C4-2B (cell line): ENCODE data around the gene TSPAN9.

Experiments
- H3K27ac ChIP-seq: fragments of 450-650 bp; 2 replicates; pipeline ENCODE4 v1.5.1; 2017
- CTCF ChIP-seq: fragments of 450-650 bp; conservative IDR thresholded peaks from 2 replicates; pipeline ENCODE4 v1.5.1; 2017; ENCODE audit warnings: mild to moderate bottlenecking
- ZFX ChIP-seq: fragments of 450-650 bp; IDR thresholded peaks from 2 replicates; pipeline ENCODE4 v1.6.1; 2017

TSPAN9 gene

GRCh38 chr12:3045494-3045893 is 31.7 kb upstream of the TSPAN9 start:
- TF ChIP-seq CTCF (no peak), ZFX (no peak)
- no peak overlapping the region for H3K27ac ChIP-seq

GRCh38 chr12:3045989-3046388 is 31.2 kb upstream of the TSPAN9 start:
- TF ChIP-seq ZFX (no peak), CTCF (no peak)
- no peak overlapping the region for H3K27ac ChIP-seq

GRCh38 chr12:3046441-3047200 is 30.6 kb upstream of the TSPAN9 start:
- H3K27ac ChIP-seq: no peak overlapping the region
- TF ChIP-seq ZFX (no peak), CTCF (no peak)

GRCh38 chr12:3047961-3048360 is 29.2 kb upstream of the TSPAN9 start:
- TF ChIP-seq ZFX: no peak
- TF ChIP-seq CTCF: no peak
- no peak overlapping the region for H3K27ac ChIP-seq

- TF ChIP-seq ZFX: no peak
- TF ChIP-seq CTCF: no peak
- no peak overlapping the region for H3K27ac ChIP-seq
Measured at GRCh38 chr12:3048540-3048939, 28.6 kb upstream of the TSPAN9 start.

GRCh38 chr12:3049176-3049575 is 28.0 kb upstream of the TSPAN9 start:
- H3K27ac ChIP-seq: no peak overlapping the region
- TF ChIP-seq ZFX (no peak), CTCF (no peak)

- no peak for TF ChIP-seq CTCF
- no peak for TF ChIP-seq ZFX
- no peak overlapping the region for H3K27ac ChIP-seq
Measured at GRCh38 chr12:3049611-3050249, 27.4 kb upstream of the TSPAN9 start.
